ENCODE measurements around the gene ETFBKMT.

GRCh38 chr12:31669020-31669419 is 9.5 kb downstream of the ETFBKMT start:
- TF ChIP-seq EP300 (IDR thresholded peaks at IDR 0.05) (no peak), CTCF (IDR thresholded peaks at IDR 0.05) (no peak), POLR2A (IDR thresholded peaks at IDR 0.05) (no peak)

Data from tibial nerve (tissue), 4 donors.